ENCODE results near the gene SPATA22. TPM values are rescaled to one million over a fixed set of nuclear protein-coding genes. Genes with fewer than 3 reads are reported as not detected.
"Not testable (repeated sequence)": the region's sequence is repeated elsewhere in the genome, so short reads cannot be mapped to it uniquely, and the experiment has no call there.

The SPATA22 gene, protein sequence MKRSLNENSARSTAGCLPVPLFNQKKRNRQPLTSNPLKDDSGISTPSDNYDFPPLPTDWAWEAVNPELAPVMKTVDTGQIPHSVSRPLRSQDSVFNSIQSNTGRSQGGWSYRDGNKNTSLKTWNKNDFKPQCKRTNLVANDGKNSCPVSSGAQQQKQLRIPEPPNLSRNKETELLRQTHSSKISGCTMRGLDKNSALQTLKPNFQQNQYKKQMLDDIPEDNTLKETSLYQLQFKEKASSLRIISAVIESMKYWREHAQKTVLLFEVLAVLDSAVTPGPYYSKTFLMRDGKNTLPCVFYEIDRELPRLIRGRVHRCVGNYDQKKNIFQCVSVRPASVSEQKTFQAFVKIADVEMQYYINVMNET
- total RNA-seq (ENCODE audit: unreplicated experiment), result not detected
- long read RNA-seq, result 0 reads

DNA sequence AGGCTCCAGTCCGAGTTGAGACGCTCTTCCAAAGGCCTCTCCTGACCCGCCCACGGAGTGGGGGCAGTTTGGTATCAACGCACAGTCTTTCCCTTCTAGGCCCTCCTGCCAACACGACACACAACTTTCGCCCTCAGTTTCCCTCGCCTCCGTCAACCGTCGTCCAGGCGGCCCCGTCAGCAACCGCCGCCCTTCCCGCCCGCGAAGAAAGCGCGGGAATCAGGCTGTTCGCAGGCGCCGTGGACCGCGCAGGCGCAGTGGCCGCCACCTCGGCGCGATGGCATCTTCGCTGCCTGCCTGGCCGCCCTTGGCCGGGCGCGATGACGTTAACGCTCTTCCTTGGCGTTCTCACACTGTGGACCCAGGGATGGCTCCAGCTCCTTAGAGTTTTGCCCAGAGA, at the start of gene SPATA22:
Gene SPATA22 (minus strand): TSS at position 221 of the 400 bp plus-strand sequence. CDS start 2,494 bp downstream, outside the sequence.
- Mint-ChIP-seq H3K4me3 (ENCODE audit: unreplicated experiment) (no peak within 1 kb of the TSS), H3K27me3 (ENCODE audit: unreplicated experiment) (no peaks in the 10 kb centered on the region), H3K9me3 (ENCODE audit: unreplicated experiment) (no peaks in the 10 kb centered on the region), H3K36me3 (ENCODE audit: low read depth, unreplicated experiment) (no peaks in the 10 kb centered on the region), H3K27ac (ENCODE audit: unreplicated experiment) (no peak within 1 kb of the TSS), H3K4me1 (ENCODE audit: unreplicated experiment) (no peaks in the 10 kb centered on the region)
- TF ChIP-seq, protein P1, sequence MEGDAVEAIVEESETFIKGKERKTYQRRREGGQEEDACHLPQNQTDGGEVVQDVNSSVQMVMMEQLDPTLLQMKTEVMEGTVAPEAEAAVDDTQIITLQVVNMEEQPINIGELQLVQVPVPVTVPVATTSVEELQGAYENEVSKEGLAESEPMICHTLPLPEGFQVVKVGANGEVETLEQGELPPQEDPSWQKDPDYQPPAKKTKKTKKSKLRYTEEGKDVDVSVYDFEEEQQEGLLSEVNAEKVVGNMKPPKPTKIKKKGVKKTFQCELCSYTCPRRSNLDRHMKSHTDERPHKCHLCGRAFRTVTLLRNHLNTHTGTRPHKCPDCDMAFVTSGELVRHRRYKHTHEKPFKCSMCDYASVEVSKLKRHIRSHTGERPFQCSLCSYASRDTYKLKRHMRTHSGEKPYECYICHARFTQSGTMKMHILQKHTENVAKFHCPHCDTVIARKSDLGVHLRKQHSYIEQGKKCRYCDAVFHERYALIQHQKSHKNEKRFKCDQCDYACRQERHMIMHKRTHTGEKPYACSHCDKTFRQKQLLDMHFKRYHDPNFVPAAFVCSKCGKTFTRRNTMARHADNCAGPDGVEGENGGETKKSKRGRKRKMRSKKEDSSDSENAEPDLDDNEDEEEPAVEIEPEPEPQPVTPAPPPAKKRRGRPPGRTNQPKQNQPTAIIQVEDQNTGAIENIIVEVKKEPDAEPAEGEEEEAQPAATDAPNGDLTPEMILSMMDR (IDR thresholded peaks at IDR 0.05; ENCODE audit: unreplicated experiment), result no peak
- no peak for DNase-seq (ENCODE audit: low spot score)

DNA sequence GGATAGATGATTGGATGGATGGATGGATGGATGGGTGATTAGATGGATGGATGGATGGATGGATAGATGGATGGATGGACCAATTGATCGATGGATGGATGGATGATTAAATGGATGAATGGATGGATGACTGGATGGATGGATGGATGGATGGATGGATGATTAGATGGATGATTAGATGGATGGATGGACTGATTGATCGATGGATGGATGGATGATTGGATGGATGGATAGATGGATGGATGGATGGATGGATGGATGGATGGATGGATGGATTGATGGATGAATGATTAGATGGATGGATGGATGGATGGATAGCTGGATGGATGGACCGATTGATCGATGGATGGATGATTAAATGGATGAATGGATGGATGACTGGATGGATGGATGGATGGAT, 47.9 kb upstream of the SPATA22 start:
- not testable (repeated sequence) for DNase-seq (ENCODE audit: low spot score); H3K4me1 Mint-ChIP-seq (ENCODE audit: unreplicated experiment); H3K9me3 Mint-ChIP-seq (ENCODE audit: unreplicated experiment); H3K27me3 Mint-ChIP-seq (ENCODE audit: unreplicated experiment); H3K36me3 Mint-ChIP-seq (ENCODE audit: low read depth, unreplicated experiment); H3K27ac Mint-ChIP-seq (ENCODE audit: unreplicated experiment); H3K4me3 Mint-ChIP-seq (ENCODE audit: unreplicated experiment)

DNA sequence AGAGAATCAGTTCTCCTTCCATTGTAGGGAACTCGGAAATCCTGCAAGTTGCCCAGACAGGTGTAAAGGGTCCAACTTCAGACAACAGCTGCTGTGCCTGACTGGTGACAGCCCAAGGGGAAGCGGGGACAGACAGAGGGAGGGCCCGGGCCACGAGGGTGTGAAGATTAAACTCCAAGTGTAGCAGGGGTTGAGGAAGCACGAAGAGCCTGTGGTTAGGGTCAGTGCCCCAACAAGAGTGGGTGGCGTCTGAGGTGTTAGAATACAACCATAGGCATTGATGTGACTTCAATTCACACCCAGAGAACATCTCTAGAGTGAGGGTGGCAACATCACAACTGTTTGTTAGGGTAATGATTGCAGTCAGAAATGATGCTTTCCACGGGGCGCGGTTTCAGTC, 43.3 kb upstream of the SPATA22 start:
- Mint-ChIP-seq H3K36me3 (ENCODE audit: low read depth, unreplicated experiment) (no peaks in the 10 kb centered on the region), H3K27ac (ENCODE audit: unreplicated experiment) (no peak overlapping the region), H3K4me3 (ENCODE audit: unreplicated experiment) (no peak overlapping the region), H3K27me3 (ENCODE audit: unreplicated experiment) (peaks cover 2% of the 10 kb centered on the region), H3K9me3 (ENCODE audit: unreplicated experiment) (no peaks in the 10 kb centered on the region), H3K4me1 (ENCODE audit: unreplicated experiment) (no peaks in the 10 kb centered on the region)
- no peak for DNase-seq (ENCODE audit: low spot score)
- TF ChIP-seq, protein P1 (IDR thresholded peaks at IDR 0.05; ENCODE audit: unreplicated experiment), result no peak

DNA sequence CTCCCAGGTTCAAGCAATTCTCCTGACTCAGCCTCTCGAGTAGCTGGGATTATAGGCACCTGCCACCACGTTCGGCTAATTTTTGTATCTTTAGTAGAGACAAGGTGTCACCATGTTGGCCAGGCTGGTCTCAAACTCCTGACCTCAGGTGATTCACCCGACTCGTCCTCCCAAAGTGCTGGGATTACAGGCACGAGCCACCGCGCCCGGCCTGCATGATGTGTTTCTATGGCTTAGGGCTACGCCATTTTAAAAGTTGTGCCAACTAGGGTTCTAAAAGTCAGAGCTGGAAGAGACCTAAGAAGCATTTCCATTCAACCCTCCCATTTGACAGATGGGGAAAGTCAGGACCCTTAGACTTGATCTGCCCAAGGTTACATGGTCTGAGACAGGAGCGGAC, 42.5 kb upstream of the SPATA22 start:
- not testable (repeated sequence) for H3K36me3 Mint-ChIP-seq (ENCODE audit: low read depth, unreplicated experiment); H3K27me3 Mint-ChIP-seq (ENCODE audit: unreplicated experiment); H3K4me3 Mint-ChIP-seq (ENCODE audit: unreplicated experiment); H3K9me3 Mint-ChIP-seq (ENCODE audit: unreplicated experiment); H3K4me1 Mint-ChIP-seq (ENCODE audit: unreplicated experiment); DNase-seq (ENCODE audit: low spot score); H3K27ac Mint-ChIP-seq (ENCODE audit: unreplicated experiment)

DNA sequence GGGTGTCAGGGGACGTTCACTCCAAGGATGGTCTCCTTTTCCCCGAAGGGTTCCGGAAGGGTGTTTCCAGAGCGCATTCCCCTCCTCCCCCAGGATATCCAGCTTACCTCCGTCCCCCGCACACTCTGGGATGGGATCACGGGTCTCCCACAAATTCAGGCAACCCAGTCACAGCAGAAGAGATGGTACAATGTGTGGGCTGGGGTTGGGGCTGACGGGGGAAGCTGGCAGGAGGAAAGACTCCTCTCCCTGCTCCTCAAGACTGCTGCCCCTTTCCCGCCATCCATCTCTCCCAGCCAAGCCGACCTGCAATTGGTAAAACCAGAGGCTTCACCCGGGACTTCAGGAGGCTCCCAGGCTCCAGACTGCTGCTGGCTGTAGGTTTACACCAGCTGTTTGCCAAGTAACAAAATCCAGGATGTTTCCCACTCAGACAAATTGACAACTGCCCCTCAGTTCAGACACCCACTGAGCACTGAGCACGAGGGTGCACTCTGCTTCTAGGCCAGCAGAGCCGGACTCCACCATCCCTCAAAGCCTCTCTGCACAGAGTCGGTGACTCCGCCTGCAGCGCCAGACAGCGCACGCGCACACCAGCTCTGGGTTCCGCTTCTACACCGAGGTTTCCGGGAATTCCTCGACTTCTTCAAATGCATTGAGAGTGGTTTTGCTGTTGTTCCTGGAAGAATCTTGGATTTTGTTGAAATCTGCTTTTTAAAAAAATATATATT, 41.9 kb upstream of the SPATA22 start:
- TF ChIP-seq, protein P1 (IDR thresholded peaks at IDR 0.05; ENCODE audit: unreplicated experiment), result no peak
- DNase-seq (ENCODE audit: low spot score), result no peak
- no peaks in the 10 kb centered on the region for H3K36me3 Mint-ChIP-seq (ENCODE audit: low read depth, unreplicated experiment)
- H3K9me3 Mint-ChIP-seq (ENCODE audit: unreplicated experiment), result no peaks in the 10 kb centered on the region
- H3K4me3 Mint-ChIP-seq (ENCODE audit: unreplicated experiment), result no peak overlapping the region
- no peak overlapping the region for H3K27ac Mint-ChIP-seq (ENCODE audit: unreplicated experiment)
- peaks cover 2% of the 10 kb centered on the region for H3K27me3 Mint-ChIP-seq (ENCODE audit: unreplicated experiment)
- no peaks in the 10 kb centered on the region for H3K4me1 Mint-ChIP-seq (ENCODE audit: unreplicated experiment)

Measured in endothelial cell (in vitro differentiated cells).